Epithelial cell of prostate (primary cell): ENCODE results near the gene UBE2N.
"Not testable (repeated sequence)": the region's sequence is repeated elsewhere in the genome, so short reads cannot be mapped to it uniquely, and the experiment has no call there.

ENCODE experiments used
- DNase-seq: peaks from one replicate; pipeline ENCODE4 v3.0.0-alpha.2; 2011; ENCODE audit warnings: low read depth, low spot score
- H3K27ac ChIP-seq: fragments of 450-650 bp; 2 replicates; pipeline ENCODE4 v1.5.1; 2017; ENCODE audit warnings: mild to moderate bottlenecking

Gene UBE2N

GRCh38 chr12:93447555-93448290, 6.0 kb upstream of the UBE2N start:
- no peak overlapping the region for H3K27ac ChIP-seq
- DNase-seq = no peak

- no peak for DNase-seq
These were observed 1.8 kb upstream of the UBE2N start for GRCh38 chr12:93443576-93443975.

GRCh38 chr12:93442411-93443340, 929 bp upstream of the UBE2N start:
- DNase-seq = no peak
- H3K27ac ChIP-seq = peak overlapping the region; percentile 92

More at GRCh38 chr12:93443576-93443975, 1.8 kb upstream of the UBE2N start:
- H3K27ac ChIP-seq = peak overlapping the region; percentile 92

DNA sequence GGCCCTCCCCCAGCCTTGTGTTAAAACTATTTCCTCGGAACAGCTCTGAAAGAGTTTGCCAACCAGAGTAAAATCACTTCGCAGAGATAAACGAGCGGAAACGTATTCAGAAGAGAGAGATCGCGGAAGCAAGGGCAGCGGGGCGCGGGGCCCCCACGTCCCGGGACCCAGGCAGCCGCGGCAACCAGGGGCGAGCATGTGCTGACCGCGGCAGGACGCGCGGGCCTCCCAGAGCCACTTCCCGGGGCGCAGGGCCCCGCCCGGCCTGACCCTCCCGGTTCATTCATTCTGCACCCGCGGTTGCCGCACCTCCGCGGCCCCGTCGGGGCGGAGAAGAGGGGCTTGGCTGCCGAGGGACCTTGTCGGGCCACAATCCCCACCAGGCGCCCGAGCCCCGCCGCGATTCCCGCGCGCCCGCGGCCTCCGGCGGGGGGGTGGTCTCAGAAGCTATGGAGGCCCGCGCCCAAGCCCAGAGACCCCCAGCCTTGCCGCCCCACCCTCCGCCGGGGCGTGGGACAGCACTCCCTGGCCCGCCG, 598 bp downstream of the UBE2N start:
- DNase-seq = no peak

DNA sequence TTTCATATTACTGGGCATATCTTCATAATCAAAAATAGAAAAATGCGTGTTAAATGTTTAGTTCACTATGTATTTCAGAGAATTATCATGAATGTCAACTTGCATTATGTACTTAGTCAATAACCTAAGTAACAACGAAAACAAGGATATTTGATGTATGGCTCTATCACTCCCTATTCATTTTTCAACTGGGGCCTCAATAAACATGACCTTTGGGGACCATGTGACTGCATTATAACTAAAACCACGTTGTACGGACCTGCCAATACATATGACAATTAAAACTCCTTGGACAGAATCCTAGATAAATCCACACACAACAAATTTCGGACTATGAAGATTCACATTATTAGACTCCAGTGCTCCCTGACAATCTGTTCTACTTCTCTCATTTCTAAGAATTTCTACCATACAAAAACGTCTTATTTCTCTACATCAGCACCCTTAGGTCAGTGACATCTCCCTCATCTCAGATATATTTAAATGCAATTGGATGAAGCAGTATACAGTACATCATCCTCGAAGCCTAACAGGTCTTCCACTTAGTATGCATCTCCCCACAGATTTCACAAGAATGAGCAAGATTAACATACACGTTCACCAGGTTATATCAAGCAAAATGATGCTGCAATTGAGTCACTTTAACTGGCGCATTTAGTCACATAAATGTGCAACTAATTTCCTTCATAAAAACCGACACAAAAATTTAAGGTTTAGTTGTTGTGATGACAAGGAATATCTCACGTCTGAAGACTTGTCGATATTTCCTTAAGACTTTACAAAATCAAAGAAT, 1.5 kb downstream of the UBE2N start:
- peak overlapping the region; percentile 92 for H3K27ac ChIP-seq
- DNase-seq = no peak

More for the DNA sequence above, 598 bp downstream of the UBE2N start:
- peak overlapping the region; percentile 92 for H3K27ac ChIP-seq

GRCh38 chr12:93438266-93439050, 3.3 kb downstream of the UBE2N start:
- DNase-seq = no peak
- no peak overlapping the region for H3K27ac ChIP-seq

- no peak overlapping the region for H3K27ac ChIP-seq
- no peak for DNase-seq
These were observed 7.4 kb downstream of the UBE2N start for GRCh38 chr12:93434256-93434865.

GRCh38 chr12:93432031-93432430, 9.7 kb downstream of the UBE2N start:
- H3K27ac ChIP-seq, DNase-seq: not testable (repeated sequence)

DNA sequence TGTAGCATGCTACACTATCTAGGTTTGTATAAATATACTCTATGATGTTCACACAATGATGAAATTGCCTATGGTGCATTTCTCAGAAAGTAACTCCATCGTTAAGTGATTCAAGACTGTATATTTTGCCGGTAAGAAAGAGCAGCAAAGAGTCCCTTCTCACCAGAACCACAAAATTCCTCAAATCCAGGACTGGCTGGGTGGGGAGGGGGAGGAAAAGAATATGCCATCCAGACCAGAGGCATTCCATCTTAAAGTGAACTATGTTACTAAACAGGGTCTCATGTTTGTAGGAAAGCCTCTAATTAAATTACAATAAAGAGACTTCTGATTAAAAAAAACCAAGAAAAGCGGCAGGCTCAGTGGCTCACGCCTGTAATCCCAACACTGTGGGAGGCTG, 11.5 kb downstream of the UBE2N start:
- H3K27ac ChIP-seq = peak overlapping the region; percentile 18
- DNase-seq = no peak

DNA sequence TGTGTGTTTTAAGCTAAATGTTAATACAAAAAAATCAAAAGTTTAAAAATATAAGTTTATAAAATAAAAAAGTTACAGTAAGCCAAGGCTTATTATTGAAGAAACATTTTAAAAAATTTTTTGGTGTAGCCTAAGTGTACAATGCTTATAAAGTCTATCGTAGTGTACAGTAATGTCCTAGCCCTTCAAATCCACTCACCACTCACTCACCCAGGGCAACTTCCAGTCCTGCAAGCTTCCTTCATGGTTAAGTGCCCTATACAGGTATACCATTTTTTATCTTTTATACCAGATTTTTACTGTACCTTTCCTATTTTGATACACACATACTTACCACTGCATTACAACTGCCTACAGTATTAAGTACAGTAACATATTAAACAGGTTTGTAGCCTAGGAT, 11.9 kb downstream of the UBE2N start:
- no peak for DNase-seq
- H3K27ac ChIP-seq = peak overlapping the region; percentile 18

DNA sequence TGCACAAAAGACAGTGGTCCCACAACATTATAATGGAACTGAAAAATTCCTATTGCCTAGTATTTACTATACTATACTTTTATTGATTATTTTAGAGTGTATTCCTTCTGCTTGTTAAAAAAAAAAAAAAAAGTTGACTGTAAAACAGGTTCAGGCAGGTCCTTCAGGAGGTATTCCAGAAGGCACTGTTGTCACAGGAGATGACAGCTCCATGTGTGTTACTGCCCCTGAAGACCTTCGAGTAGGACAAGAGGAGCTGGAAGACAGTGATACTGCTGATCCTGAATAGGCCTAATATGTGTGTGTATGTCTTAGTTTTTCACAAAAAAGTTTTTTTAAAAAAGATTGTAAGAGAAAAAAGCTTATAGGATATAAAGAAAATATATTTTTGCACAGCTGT, 12.3 kb downstream of the UBE2N start:
- peak overlapping the region; percentile 18 for H3K27ac ChIP-seq
- DNase-seq = no peak

DNA sequence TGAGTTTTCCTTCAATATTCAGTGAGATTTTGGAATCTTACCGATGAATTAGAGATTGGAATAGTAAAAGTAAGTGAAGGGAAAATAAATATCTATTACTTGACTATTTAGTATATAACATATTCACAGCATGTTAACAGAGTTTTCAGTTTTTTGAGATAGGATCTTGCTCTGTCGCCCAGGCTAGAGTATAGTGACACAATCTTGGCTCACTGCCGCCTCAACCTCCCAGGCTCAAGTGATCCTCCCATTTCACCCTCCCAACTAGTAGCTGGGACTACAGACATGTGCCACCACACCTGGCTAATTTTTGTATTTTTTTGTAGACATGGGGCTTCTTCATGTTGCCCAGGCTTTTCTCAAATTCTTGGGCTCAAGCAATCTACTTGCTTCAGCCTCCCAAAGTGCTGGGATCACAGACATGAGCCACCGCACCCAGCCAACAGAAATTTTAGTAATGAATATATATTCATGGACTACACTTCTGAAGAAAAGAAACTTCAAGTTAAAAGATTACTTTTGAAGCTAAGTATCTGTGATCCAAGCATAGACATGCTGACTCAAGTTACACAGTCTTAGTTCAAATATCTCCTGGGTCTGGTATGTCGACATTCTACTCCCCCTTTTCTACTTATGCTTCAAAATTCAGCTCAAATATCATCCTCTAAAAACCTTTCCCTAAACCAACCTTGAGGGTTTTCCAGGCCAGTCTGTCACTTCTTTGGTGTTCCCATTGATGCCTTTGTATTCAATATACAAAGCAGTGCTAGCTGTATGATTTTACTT, 13.8 kb downstream of the UBE2N start:
- no peak for DNase-seq
- peak overlapping the region; percentile 11 for H3K27ac ChIP-seq

DNA sequence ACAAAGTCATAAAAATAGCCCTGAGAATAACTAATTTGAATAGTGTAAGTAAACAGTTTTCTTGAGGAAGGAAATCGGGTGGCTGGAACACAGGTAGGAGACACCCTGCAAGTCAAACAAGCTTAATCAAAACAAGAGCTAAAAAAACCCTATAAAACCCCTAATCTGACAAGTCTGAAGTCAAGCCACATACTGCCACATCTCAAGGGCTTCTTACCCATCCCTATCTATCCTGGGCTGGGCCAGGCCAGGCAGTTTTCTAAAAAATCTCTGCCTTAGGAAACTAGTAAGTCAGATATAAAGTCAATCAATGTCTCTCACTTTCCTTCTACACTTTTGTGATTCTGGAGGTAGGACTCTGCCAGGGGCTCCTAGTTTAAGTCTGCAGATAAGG, 15.3 kb downstream of the UBE2N start:
- no peak overlapping the region for H3K27ac ChIP-seq
- no peak for DNase-seq

DNA sequence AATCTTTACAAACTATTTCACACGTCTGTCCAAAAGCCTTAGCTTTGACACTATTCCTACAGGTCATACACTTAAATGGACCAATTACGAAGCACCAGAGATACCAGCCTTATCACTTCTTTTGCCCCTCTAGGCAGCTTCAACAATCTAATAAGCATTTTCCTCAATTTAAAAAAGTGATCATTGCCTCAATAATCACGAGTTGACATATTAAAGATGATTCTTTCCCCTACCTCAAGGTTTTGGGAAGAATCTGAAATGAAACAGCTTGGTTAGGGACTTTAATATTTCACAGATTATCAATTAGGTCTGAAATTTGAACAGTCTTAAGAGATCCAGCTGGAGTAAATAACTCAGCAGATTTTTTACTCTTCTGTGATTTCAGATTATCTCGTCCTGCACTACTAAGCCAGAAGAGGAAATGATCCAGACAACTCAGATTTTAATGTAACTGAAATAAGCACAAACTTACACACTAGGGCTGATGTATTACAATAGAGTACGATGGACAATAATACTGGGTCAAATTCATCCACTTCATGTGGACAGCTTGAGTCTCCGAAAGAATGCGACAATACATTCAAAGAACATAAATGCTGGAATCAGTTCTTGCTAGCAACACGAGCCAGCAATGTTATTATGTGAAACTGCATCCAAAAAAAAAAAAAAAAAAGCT, 15.9 kb downstream of the UBE2N start:
- H3K27ac ChIP-seq = no peak overlapping the region
- DNase-seq = no peak

- H3K27ac ChIP-seq = no peak overlapping the region
- DNase-seq = no peak
These were observed 19.7 kb downstream of the UBE2N start for GRCh38 chr12:93422050-93422449.

- no peak overlapping the region for H3K27ac ChIP-seq
- DNase-seq = no peak
These were observed 22.2 kb downstream of the UBE2N start for GRCh38 chr12:93419388-93420034.

GRCh38 chr12:93417967-93418480, 23.7 kb downstream of the UBE2N start:
- no peak for DNase-seq
- H3K27ac ChIP-seq = no peak overlapping the region
